Stimulated activated CD4-positive, alpha-beta T cell treated with anti-CD3 and anti-CD28 coated beads, TNF-alpha, amount 100 ng/mL, for 24 hours (primary cell): ENCODE data around the gene PRAMEF15.
"Not testable (repeated sequence)": the region's sequence is repeated elsewhere in the genome, so short reads cannot be mapped to it uniquely, and the experiment has no call there.

Source experiments
- DNase-seq, 3 experiments: peaks; one replicate each; pipeline ENCODE4 v3.0.0-alpha.2; 2020; ENCODE audit warnings: low read depth in 3 of 3

The PRAMEF15 gene

GRCh38 chr1:13315281-13315680 lies at the start of gene PRAMEF15:
PRAMEF15 (plus strand) TSS chr1:13315581; CDS start chr1:13318408, 2,827 bp downstream.
- not testable (repeated sequence) for DNase-seq

GRCh38 chr1:13277016-13277415 lies 38.4 kb upstream of the PRAMEF15 start:
- not testable (repeated sequence) for DNase-seq

GRCh38 chr1:13279617-13280016 lies 35.8 kb upstream of the PRAMEF15 start:
- DNase-seq = not testable (repeated sequence)

- DNase-seq = not testable (repeated sequence)
These were observed 30.3 kb upstream of the PRAMEF15 start, which contains the start of gene PRAMEF8 for GRCh38 chr1:13285037-13285436. PRAMEF8 (minus strand) TSS chr1:13285137; CDS start chr1:13284091, 1,046 bp downstream.

- DNase-seq = not testable (repeated sequence)
These were observed 26.4 kb upstream of the PRAMEF15 start for GRCh38 chr1:13289030-13289429.

- DNase-seq = not testable (repeated sequence)
These were observed 18.0 kb upstream of the PRAMEF15 start for GRCh38 chr1:13297216-13297931.

GRCh38 chr1:13298699-13299098 lies 16.7 kb upstream of the PRAMEF15 start:
- DNase-seq = not testable (repeated sequence)

GRCh38 chr1:13302197-13302596 lies 13.2 kb upstream of the PRAMEF15 start:
- DNase-seq = not testable (repeated sequence)

GRCh38 chr1:13303239-13303638 lies 12.1 kb upstream of the PRAMEF15 start, which contains the start of gene PRAMEF33:
PRAMEF33 (plus strand) TSS chr1:13303539; CDS start chr1:13305955, 2,416 bp downstream.
- DNase-seq = not testable (repeated sequence)

GRCh38 chr1:13342496-13342895 lies 27.1 kb downstream of the PRAMEF15 start:
- DNase-seq = not testable (repeated sequence)

- DNase-seq = not testable (repeated sequence)
These were observed 31.7 kb downstream of the PRAMEF15 start, which contains the start of gene PRAMEF14 for GRCh38 chr1:13347034-13347433. PRAMEF14 (minus strand) TSS chr1:13347134; CDS start chr1:13345314, 1,820 bp downstream.

GRCh38 chr1:13353476-13353875 lies 38.1 kb downstream of the PRAMEF15 start:
- DNase-seq = not testable (repeated sequence)

- DNase-seq = not testable (repeated sequence)
These were observed 39.1 kb downstream of the PRAMEF15 start for GRCh38 chr1:13354475-13354874.

- peak in 2 of 3 experiments; percentile 1 to 6 for DNase-seq
These were observed 41.4 kb downstream of the PRAMEF15 start for GRCh38 chr1:13356774-13357173.

GRCh38 chr1:13362364-13362763 lies 47.0 kb downstream of the PRAMEF15 start:
- DNase-seq = not testable (repeated sequence)

GRCh38 chr1:13364928-13365327 lies 49.5 kb downstream of the PRAMEF15 start:
- not testable (repeated sequence) for DNase-seq

GRCh38 chr1:13366536-13366935 lies 51.2 kb downstream of the PRAMEF15 start:
- not testable (repeated sequence) for DNase-seq

- peak in 1 of 3 experiments; percentile 17 for DNase-seq
These were observed 53.2 kb downstream of the PRAMEF15 start for GRCh38 chr1:13368544-13368943.
